GM18909 (cell line): Measurements from ENCODE around the gene PROCA1.
"Not testable (repeated sequence)": the region's sequence is repeated elsewhere in the genome, so short reads cannot be mapped to it uniquely, and the experiment has no call there.

ENCODE experiments used
- ATAC-seq: cut with Tn5 transposase; IDR thresholded peaks from one replicate; pipeline ENCODE4 v1.9.1; 2021; ENCODE audit warnings: mild to moderate bottlenecking; ENCODE audit not compliant: unreplicated experiment, poor library complexity

The PROCA1 gene

DNA sequence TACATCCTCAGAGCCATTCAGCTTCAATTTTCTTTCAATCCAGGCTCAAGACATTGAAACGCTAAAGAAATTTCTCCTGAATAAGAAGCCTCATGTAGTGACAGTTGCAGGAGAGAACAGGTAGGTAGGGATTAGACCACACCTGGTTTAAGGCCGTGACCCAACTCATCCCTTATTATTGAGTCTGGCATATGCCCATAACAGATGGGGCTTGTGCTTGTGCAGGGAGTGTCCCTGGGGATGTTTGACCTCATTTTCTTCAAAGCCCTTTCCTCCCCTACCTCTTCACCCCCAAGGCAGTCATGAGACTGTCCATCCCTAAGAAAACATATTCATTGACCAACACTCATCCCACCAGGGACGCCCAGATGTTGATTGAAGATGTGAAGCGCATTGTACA, 25.4 kb downstream of the PROCA1 start:
- no peak for ATAC-seq

DNA sequence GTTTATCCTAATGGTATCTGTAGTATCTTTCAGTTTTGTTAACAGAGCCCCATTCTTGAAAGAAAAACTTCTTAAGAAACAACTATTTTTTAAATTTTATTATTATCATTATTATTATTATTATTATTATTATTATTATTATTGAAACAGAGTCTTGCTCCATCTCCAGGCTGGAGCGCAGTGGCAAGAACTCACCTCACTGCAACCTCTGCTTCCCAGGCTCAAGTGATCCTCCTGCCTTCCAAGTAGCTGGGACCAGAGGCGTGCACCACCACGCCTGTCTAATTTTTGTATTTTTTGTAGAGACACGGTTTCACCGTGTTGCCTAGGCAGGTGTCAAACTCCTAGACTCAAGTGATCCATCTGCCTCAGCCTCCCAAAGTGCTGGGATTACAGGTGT, 26.3 kb downstream of the PROCA1 start:
- no peak for ATAC-seq

DNA sequence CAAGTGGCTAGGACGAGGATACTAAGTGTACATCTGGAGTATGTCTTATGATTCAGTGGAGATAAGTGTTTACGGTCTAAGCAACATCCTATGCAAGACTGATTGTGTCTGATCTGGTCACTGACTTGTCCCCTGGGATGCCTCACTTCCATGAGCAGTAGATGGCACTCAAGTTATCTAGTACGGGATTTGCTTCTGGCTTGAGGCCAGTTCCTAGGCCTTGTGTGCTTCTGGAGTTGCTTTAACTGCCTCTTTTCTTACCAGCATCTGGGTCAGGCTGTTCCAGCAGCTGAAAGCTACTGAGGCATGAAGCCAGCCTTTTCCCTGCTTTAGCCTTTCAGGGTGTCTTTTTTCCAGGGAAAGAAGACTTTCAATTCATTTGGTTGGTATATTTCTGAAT, 26.7 kb downstream of the PROCA1 start:
- no peak for ATAC-seq

DNA sequence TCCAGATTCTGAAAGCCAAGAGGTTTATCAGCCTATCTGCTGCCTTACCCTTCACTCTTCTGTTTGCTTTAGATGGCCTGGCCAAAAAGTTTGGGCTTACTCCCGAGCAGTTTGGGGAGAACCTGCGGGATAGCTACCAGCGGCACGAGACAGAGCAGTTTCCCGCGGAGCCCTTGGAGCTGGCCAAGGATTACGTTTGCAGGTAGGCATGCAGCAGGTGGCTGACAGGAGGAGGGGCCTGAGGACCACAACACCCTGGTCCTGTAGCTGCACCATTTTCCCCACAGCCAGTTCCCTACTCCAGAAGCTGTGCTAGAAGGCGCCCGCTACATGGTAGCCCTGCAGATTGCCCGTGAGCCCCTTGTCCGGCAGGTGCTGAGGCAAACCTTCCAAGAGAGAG, 29.0 kb downstream of the PROCA1 start:
- no peak for ATAC-seq

DNA sequence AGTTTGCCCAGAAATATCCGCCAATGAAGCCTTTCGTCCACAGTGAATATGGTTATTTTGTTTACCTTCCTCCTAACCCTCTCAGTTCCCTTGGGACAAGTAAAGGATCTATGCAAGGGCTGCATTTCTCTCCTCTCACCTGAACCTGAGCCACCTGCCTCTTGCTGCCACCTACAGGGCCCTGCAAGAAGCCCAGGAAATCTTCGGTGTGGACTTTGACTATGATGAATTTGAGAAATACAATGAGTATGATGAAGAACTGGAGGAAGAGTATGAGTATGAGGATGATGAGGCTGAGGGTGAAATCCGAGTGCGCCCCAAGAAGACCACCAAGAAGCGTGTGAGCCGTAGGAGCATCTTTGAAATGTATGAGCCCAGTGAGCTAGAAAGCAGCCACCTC, 35.7 kb downstream of the PROCA1 start:
- ATAC-seq = no peak

DNA sequence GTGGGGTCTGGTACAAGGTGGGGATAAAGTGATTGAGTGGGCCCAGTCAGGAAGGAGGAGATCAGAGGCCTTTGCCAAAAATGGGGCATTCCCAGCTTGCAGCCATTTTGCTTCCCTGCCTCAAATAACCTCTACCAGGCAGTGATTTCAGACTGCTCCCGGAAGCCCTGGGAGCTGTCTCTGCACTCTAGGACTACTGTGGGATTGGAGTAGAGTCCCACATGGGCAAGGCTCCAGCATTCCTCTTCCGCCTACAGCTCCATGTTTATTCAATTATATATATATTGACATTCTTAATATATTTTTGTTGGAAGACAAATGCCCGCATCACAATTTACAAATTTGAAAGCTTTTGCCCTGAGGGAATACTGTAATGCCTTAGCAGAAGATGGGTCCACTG, 36.2 kb downstream of the PROCA1 start:
- ATAC-seq = no peak

DNA sequence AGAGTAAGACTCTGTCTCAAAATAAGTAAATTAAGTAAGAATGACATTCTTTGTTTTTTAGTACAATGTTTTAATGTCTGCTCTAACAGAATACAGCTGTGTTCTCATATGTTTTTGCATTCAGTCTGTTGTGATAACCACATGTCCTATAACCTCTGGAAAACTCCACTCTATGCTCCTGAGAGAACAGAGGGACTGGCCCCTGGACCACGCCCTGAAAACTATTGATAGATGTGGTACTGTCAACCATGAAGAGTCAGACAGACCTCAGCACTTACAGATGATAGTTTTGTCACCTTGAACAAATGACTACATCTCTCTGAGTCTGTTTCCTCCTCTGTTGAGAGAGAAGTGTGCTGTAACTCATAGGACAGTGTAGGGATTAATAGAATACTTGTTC, 41.8 kb downstream of the PROCA1 start:
- no peak for ATAC-seq

DNA sequence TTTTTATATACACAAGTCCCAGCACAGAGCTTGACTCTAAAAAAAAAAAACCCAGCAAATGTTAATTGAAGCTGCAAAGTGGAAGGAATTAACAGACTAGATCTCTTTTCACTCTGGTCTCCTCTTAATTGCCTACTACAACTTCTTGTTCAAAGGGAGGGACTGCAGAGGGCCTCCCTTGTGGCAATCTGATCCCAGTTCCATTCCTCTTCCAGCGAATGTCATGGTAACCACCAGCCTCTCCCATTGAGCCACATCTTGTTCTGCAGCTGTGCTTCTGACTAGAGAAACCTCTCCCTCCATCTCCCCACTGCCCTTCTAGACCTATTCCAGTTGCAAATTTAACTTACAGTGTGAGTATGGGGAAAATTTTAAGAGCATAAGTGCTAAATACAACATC, 43.8 kb downstream of the PROCA1 start:
- no peak for ATAC-seq

DNA sequence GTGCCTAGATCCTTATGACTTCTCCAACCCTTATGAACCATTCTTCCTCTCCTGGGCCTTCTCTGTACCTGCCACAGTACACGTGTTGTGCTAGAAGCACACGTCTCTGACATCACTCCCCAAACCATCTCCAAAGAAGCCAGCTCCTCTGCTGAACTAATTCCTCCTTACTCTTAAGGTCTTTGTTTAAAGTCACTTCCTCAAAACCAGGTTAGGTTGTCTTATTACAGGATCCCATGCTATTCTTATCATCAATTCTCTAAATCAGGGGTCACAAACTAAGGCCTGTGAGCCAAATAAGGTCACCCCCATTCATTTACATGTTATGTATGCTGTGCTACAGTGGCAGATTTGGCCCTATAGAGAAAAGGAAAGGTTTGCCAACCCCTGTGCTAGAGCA, 45.7 kb downstream of the PROCA1 start:
- no peak for ATAC-seq

DNA sequence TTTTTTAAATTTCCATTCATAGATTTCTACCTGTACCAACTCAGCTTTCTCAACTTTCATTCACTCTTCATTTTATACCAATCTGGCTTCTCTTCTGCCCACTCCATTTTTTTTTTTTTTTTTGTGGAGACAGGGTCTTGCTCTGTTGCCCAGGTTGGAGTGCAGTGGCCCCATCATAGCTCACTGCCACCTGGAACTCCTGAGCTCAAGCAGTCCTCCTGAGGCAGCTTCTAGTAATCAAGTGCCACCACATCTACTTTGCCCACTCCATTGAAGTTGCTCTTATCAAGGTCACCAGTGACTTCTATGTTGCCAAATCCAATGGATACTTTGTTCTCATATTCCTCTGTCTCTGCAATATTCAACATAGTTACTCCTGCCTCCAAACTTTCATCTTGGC, 48.0 kb downstream of the PROCA1 start:
- no peak for ATAC-seq

DNA sequence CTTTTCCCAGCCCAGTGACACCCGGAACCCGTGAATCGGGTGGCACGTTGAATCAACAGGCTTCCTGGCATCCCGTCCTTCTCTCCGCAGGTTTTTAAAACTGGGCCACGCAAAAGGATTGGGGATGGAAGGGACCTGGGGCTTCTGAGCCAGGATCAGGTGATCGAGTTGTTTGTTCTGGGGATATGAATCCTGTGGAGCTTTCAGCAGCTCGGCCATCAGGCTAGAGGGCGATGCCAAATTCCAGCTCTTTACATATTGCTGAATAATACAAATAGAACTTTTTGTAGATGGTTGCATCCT, 49.2 kb downstream of the PROCA1 start:
- ATAC-seq = no peak

DNA sequence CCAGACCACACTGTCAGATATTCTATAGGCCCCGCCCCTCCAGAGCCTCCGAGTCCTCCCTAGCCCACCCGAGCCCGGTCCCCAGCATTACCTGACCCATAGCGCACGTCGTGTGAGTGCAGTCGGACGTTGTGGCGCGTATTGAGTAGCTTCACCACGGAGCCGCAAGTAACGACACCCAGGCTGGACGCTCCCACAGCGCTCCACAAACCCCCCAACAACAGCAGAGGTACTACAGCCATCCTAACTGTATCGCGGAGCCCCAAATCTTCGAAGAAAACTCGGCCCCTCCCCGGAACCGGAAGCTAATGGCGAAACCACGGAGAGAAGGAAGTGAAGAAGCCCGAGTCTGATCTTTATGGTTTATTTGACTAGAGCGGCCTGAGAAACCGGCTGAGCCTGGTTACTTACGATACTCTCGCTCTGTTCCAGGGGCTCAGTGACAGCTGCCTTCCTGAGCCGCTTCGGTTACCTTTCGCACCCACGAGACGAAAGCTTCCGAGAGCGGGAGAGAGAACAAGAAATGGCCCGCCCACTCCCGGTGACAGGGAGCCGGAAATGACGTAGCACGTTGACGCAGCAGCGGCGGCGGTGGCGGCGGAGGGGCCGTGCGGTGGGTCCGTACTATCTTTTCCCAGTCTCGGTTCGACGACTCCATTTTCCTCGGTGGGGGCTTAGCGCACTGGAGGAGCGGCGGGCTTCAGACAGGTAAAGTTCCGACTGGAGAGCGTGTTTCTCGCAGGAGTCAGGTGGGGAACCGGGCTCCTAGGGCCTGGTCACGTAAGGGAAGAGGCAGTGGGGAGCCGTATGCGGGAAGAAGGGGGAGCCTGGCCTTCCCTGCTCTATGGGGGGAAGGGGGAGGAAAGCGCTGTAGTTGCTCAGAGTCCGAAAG, 49.8 kb downstream of the PROCA1 start, which contains the start of the genes SDF2 and SUPT6H:
Gene SDF2, minus strand, starts transcription at position 272 of the 892 bp plus-strand sequence. Its CDS starts 30 bp downstream, at position 242.
Gene SUPT6H, plus strand, starts transcription at position 571 of the 892 bp plus-strand sequence. CDS start 11,197 bp downstream, outside the sequence.
- ATAC-seq = peak; percentile 83

DNA sequence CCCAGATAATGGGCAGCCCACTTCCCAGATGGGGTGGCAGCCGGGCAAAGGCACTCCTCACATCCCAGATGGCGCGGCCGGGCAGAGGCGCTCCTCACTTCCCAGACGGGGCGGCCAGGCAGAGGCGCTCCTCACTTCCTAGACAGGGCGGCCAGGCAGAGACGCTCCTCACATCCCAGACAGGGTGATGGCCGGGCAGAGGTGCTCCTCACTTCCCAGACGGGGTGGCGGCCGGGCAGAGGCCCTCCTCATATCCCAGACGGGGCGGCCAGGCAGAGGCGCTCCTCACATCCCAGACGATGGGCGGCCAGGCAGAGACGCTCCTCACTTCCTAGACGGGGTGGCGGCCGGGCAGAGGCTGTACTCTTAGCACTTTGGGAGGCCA, 52.2 kb downstream of the PROCA1 start:
- ATAC-seq = not testable (repeated sequence)

DNA sequence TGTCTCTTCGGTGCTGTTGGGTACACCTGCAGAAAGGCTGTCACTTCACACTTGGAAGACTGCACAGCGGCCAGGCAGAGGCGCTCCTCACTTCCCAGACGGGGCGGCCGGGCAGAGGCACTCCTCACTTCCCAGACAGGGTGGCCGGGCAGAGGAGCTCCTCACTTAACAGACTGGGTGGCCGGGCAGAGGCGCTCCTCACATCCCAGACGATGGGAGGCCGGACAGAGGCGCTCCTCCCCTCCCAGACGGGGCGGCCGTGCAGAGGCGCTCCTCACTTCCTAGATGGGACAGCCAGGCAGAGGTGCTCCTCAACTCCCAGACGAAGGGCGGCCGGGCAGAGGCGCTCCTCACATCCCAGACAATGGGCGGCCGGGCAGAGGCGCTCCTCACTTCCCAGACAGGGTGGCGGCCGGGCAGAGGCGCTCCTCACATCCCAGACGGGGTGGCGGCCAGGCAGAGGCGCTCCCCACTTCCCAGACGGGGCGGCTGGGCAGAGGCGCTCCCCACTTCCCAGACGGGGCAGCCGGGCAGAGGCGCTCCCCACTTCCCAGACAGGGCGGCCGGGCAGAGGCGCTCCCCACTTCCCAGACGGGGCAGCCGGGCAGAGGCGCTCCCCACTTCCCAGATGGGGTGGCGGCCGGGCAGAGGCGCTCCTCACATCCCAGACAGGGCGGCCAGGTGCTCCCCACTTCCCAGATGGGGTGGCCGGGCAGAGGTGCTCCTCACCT, 52.8 kb downstream of the PROCA1 start:
- ATAC-seq = not testable (repeated sequence)

DNA sequence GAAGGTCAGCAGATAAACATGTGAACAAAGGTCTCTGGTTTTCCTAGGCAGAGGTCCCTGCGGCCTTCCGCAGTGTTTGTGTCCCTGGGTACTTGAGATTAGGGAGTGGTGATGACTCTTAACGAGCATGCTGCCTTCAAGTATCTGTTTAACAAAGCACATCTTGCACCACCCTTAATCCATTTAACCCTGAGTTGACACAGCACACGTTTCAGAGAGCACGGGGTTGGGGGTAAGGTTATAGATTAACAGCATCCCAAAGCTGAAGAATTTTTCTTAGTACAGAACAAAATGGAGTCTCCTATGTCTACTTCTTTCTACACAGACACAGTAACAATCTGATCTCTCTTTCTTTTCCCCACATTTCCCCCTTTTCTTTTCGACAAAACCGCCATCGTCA, 53.3 kb downstream of the PROCA1 start:
- not testable (repeated sequence) for ATAC-seq

DNA sequence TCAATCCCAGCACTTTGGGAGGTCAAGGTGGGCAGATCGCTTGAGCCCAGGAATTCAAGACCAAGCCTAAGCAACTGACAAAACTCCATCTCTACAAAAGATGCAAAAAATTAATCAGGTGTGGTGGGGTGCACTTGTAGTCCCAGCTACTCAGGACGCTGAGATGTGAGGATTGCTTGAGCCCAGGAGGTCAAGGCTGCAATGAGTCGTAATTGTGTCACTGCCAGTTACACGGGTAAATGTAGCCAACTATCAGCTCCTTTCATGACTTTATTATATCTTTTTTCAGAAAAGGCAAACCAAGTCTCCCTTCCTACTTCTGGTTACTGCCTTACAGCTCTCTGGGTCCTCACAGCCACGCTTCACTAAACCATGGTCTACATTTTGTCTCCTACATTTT, 53.9 kb downstream of the PROCA1 start:
- no peak for ATAC-seq

DNA sequence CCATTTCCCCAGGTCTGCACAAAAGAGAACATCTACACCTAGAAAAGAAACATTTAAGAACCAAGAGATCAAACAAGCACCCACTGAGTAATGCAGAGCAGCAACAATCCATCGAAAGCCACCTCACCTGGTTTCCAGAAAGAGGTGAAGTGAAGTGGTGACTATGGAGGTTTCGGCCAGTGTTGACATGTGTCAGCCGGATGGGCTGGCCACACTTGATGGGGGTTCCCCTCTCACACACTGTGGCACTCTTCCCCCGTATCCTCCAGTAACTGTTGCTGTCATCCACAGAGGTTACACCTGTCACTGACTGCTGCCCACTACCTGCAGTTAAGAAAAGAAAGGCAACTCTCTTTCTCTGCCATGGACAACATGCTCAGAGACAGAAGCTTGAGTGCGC, 56.5 kb downstream of the PROCA1 start:
- no peak for ATAC-seq
